NCI-H774 (cell line): ENCODE measurements around the gene MRPL52.
"Not testable (repeated sequence)": the region's sequence is repeated elsewhere in the genome, so short reads cannot be mapped to it uniquely, and the experiment has no call there.

Experiments used
- DNase-seq: peaks from one replicate; lab custom pipeline; 2025; lab: John Stamatoyannopoulos, UW

Gene MRPL52

DNA sequence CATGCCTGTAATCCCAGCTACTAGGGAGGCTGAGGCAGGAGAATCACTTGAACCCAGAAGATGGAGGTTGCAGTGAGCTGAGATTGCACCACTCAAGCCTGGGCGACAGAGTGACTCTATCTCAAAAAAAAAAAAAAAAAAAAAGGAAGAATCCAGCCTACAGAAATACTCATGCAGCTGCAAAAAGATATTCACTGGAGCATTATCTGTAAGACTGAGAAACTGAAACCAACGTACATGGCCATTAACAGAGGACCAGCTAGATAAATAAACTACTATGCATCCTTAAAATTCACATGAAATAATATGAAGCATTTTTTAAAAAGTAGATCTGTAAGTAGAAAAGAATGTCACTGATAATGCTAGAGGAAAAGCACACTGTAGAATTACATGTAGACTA lies 18.0 kb upstream of the MRPL52 start:
- DNase-seq: no peak

DNA sequence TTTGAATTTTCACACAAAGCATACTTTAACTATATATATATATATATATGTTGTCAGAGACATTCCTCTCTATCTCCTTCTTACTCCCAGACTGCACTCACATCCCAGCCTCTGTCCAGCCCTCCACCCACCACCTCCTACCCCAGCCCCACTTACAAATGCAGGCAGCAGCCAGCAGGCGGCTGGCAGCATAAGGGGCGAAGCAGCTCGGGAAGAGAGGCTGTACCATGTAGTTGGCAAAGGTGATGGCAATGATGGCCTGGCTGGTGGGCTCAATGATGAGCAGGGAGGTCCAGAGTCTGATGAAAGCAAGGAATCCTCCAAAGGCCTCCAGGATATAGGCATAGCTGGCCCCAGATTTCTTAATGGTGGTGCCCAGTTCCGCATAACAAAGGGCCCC lies 16.9 kb upstream of the MRPL52 start:
- DNase-seq: no peak

DNA sequence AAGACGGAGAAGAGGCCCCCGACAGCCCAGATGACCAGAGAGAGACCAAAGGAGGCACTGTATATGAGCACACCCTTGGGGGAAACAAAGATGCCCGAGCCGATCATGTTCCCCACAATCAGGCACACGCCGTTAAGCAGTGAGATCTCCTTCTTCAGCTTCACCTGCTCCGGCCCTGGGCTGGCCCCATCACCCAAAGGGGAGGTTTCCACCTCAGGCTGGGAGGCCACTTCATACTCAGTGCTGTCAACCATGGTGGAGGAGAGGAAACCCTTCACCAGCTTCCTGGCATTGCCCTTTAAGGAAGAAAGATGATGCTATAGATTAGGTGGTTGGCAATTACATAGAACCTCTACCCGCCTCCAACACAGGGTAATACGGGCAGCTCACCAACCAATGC lies 16.5 kb upstream of the MRPL52 start:
- DNase-seq: no peak

DNA sequence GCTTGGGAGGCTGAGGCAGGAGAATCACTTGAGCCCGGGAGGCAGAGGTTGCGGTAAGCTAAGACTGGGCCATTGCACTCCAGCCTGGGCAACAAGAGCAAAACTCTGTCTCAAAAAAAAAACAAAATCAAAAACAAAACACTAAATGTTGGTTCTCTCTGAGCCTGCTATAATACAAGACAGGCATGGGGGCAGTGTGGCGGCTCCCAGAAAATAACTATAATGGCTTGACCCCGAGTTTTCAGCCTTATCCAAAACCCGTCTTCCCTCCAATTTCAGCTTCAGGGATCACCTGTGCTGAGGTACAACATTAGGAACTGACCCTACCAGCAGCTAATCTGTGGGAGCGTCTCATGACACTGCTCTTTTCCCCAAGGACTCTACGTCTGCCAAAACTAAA lies 15.3 kb upstream of the MRPL52 start:
- DNase-seq: no peak

DNA sequence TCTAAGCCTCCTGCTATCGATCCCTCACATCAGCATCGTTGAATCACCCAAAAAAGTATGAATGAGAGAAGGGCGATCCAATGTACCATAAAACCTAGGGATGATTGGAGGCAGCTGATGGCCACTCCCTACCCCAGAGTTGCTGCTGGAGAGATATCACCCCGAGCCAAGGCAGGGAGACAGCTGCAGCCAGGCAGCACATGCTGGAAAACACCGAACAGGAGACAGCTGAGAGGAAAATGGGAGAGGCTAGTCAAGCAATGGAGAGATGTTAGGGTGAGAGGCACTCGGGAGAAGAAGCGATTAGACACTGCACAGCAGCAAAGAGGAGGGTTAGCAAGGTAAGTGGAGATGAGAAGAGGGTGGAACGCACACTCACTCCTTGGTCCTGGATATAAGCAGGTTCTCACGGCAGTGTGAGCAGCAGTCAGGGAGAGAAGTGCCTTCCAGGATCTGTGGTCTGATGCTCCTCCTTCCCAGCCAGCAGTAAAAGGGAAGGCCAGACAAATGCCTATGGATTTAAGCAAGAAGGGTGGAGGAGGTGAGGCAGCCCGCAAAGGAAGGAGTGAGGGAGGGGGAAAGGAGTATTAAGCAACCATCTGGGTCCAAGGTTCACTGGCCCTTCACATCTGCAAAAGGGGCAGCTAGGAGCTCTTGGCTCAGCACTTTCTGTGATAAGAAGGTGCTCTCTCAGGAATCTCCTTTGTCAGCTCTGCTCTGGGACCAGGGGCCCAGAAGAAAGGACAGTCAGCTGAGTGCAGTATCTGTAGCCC lies 14.6 kb upstream of the MRPL52 start, which contains the start of gene SLC7A7:
Gene SLC7A7, minus strand, starts transcription at position 495 of the 773 bp plus-strand sequence. CDS start 2,037 bp downstream, outside the sequence.
- DNase-seq: no peak

DNA sequence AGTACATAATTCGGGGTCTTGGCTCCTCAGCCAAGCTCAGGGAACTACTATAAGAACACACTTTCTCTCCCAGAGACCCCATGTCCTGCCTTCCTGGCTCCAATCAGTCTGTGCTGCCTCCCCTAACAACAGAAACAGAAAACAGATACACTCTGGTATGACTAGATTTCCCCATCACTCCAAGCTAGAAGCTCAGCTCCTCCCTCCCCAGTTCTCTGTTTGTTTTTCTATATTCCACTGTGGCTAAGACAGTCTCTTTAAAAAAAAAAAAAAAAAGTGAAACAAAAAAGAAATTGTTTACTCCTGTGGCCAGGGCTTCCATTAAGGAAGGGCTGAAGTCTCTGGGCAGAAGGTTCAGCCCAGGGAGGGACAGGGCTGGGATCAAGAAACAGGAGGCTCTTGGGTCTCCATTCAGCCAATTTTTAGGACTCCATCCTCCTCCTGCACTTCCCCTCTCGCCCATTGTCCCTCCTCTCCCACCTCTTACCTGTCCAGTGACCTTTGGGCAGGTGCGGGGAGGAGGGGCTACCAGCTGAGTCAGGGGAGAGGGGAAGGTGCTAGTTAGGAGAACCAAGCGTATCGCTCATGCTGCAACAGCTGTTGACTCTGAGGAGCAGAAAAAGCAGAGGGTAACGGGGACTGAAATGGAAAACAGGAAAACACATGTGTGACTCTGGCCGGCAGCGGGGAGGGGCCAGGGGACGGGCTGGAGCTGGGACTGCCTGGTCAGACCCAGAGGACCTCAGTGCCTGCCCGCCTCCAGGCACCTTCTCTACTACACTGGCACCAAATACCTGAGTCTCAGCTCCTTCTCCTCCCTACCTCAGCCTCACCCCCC lies 10.3 kb upstream of the MRPL52 start:
- no peak for DNase-seq

DNA sequence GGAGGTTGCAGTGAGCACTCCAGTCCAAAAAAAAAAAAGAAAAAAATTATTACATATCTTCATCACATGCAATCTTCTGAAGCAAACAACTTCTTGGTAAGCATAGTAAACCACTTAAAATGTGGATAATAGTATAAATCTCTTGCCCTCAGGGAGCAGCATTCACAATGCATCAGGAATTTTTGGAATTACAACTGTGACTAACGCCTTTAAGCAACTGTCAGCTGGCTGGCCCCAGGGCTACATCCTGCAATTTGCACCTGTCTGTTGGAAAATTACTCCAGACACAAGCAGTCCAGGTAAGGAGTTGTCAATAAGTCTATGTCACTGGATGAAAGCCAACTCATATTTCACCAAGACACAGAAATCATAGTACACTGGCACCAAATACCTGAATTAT lies 9.0 kb upstream of the MRPL52 start:
- DNase-seq: no peak

DNA sequence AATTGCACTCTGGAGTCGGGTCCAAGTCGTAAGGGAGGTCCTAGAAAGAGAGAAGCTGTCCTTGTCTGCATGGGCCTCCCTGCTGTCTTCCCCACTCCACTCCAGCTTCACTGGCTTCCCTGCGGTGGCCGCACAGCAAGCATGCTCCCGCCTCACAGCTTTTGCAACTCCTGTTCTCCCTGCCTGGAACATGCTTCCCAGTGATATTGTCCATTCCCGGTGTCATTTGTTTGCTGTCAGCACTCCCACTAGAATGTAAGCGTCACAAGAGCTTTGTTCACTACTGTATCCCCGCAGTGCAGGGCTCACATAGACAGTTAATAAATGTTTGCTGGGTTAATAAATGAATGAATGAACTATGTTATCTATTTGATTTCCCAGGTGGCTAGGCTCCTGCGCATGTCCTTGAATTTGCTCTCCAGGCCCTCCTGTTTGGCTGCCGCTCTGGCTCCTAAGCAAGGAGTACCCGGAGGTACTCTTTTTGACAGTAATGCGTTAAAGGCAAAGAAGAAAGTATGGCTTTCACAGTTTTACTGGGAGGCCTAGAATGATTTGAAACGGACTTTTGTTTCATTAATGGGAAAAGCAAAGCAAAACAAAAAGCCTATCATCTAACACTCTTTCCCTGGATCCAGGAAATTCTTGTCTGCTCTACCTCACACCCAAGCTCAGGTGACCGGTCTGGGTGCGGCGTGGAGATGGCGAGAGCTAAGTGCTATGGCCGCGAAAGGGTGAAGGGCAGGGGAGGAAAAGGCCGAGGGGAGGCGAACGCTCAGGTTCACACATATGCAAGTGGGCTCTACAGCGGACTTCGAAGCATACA lies 8.3 kb upstream of the MRPL52 start:
- no peak for DNase-seq

DNA sequence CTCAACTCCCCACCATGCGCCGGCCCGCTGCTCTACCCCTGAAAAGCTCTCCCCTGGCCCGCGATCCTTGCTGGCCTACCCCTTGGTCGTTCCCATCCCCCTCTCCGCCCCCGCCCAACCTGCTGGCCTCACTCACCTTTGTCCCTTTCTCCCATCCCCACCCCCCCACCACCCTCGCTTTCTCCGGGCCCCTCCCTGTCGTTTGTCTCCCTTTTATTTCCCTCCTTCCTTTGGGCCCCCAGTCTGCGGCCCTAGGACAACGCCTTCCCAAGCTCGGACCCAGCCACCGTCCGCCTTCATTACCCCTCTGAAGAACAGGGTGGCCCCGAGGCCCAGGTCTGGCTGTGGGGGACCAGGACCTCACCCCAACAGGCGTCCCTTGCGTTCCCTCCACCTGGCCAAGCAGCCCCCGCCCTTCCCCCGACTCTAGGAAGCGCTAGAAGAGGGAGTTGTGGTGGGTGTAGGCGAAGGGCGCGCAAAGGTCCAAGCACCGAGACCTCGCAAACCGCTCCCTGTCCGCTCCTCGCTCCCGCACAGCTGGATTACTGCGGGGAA lies 7.6 kb upstream of the MRPL52 start:
- DNase-seq: no peak

DNA sequence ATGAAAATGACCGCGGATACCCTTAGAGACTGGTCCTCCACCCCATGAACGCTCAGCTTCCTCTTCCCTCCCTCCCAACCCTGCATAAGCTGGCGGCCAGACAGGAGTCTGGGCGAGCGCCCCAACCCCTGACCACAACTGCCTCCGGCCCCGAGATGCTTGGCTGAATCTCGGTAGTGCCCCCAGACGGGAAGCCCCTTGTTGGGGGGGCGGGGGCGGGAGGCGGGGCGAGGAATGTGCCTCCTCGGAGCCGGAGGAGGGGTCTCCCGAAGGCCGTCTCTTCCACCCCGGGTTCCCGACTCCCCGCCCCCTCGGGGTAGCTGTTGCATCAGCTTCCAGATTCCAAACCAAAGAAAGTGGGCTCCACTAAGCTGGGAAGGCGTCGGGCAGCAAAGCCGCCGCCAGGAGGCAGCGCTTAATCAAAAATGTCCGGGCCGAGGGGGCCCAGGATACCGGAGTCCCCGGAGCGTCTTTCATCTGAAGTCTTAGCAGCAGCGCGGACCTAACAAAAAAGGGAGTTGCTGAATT lies 7.1 kb upstream of the MRPL52 start:
- DNase-seq: no peak

DNA sequence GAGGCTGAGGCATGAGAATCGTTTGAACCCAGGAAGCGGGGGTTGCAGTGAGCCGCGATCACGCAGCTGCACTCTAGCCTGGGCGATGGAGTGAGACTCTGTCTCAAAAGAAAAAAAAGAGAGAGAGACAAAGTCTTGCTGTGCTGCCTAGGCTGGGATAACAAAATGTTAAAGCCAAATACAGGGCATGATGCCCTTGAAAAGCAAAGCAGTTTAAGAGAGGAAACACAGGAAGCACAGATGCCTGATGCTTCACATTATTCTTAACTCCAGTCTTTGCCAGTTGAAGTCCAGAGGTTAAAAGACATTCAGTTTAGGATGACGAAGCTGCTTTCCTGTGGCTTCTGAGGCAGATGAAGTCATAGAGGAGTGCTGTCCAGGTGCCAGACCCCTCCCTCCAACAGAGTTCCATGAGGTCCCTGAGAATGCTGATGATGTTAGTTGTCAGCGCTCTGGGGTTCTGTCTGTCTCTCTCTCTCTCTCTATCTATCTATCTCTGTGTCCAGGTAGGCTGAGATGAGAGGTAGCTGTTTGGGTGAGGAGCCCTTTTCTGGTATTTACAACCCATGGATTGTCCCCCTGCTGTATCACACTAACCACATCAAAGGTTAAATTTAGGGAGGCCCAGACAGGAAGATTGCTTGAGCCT lies 4.9 kb upstream of the MRPL52 start:
- DNase-seq: no peak

DNA sequence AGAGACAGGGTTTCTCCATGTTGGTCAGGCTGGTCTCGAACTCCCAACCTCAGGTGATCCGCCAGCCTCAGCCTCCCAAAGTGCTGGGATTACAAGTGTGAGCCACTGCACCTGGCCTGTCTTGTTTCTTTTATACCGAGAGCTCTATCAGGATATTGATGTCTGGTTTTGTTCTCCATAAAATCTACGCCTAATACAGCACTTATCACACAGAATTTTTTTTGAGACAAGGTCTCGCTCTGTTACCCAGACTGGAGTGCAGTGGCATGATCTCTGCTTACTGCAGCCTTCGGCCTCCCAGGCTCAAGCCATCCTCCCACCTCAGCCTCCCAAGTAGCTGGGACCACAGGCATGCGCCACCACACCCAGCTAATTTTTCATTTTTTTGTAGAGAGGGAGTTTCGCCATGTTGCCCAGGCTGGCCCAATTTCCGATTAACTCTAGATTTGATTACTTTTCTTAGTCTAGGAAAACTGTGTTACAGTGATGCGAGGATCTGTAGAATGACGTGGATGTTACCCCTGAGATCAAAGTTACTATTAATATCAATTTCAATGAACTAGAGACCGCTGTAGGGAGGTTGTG lies 519 bp upstream of the MRPL52 start:
- DNase-seq: not testable (repeated sequence)

DNA sequence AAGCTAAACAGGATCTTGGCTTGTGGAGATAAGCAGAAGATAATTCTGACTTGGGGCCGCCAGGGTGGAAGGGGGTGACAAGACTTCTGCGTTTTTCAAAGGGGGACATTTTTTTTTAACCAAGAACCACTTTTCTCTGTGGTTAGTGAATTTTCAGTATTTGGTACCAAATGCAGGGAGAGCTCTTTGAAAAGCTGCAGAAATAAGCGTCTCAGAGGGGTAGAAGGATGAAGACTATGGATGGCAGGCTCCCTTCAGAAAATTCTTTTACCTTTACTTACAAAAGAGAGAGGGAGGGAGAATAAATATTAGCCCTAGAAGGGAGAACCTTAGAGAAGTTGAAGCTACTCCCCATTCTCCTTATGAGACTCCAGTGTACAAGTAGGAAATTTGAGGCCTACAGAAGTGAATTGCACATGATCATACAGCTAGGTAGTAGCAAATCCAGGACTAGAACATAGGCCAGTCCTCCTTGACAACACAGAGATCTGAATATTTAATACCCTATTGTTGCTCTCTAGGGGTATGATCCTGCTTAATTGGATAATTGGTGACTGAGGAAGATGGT lies 840 bp downstream of the MRPL52 start:
- DNase-seq: no peak

DNA sequence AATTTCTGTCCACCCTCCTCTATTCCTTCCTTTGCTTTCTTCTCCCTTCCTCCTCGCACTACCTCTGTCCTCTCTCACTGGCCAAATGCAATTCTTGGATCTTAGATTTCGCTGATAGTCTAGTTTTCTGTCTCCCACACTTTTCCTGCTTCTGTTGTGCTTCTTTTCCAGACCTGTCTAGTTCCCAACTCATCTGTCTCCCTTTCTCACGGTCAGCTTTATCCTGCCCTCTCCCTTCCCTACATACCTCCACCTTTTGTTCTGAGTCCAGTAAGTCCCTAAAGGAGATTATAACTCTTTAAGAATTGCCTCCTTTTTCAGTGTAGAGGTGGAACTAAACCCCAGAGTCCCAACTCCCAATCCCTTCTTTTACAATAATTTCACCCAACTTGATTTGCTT lies 5.8 kb downstream of the MRPL52 start:
- DNase-seq: no peak

DNA sequence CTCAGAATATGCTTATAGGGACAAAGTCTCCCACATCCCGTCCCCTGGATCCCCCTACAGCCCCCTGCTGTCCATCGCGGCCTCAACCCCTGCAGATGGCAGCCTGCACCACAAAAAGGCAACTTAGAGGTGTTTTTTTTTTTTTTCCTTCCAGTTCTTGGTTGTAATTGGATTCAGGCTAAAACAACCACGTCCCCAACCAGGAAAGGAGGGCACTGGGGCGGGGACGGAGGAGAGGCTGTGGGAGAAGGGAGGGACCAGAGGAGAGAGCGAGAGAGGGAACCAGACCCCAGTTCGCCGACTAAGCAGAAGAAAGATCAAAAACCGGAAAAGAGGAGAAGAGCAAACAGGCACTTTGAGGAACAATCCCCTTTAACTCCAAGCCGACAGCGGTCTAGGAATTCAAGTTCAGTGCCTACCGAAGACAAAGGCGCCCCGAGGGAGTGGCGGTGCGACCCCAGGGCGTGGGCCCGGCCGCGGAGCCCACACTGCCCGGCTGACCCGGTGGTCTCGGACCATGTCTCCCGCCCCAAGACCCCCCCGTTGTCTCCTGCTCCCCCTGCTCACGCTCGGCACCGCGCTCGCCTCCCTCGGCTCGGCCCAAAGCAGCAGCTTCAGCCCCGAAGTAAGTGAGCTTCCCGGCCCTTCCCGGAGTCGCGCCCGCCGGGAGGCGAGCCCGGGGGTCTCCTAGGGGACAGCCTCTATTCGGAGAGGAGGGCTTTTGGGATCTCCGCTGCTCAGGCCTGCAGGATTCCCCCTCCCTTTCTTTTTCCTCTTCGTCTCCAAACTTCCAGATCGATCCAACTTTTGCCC lies 6.8 kb downstream of the MRPL52 start, which contains the start of gene MMP14:
Gene MMP14, plus strand, starts transcription at position 285 of the 813 bp plus-strand sequence. Its CDS starts 233 bp downstream, at position 518.
- no peak for DNase-seq

DNA sequence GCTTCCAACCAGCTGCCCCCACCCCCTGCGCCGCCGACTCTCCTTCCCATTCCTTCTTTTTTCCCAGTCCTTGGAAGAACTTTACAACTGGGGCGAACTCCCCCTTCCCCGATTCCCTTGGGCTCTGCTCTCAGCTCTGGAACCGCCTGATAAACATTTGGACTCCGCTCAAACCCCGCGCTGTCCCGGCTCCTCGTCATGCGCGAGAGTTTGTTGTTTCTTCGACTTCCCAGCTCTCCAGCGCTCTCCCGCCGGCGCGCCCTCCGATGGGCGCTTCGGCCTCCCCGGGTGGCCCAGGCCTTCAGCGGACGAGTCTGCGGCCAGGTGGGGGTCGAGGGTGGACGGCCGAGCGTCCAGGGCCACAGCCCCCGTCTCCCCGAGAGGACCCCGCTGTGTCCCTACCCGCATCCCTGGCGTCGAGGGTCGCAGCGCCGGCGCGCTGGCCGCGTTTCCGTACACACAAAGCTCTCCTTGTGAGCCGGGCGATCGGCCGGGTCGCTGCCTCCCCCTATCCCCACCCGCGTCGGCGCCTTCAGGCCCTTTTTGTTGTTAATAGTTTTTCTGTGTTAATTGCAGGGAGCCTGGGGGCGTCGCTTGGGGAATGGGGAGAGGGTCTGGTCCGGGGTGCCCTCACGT lies 7.5 kb downstream of the MRPL52 start:
- no peak for DNase-seq

DNA sequence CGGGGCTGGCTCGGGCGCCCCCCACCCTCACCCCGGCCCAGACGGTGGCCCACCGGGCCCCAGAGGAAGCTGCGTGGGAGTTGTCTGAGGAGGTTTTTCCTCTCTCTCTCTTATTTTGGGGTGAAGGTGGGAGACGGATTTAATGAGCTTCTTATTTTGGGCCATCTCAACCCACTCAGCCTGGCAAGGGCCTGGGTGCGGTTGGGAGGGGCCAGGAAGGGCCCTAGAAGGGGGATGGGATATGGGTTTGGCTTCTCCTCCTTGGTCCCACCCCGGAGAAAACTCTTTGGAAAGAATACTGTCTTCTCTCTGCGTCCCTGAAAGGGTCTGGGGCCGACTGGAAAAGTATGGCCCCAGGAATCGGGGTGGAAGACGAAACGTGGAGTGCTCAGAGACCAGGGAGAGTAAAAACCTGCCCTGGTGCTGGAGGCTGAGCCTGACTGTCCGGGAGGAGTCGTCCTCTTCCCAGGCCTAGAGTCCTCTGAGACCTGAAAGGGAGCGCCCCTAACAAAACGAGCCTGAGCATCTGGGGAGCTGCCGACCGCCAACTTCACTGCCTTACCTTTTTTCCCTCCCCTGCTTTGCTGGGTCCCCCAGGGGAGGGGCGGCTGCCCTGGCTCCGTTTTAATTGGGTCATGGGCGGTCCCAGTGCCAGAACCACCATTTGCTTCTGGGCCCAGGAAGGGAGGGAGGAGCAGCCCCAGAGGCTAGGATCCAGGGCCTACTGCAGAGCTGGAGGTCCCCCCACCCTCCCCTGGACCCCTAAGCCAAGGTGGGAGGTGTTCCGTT lies 8.3 kb downstream of the MRPL52 start:
- no peak for DNase-seq

DNA sequence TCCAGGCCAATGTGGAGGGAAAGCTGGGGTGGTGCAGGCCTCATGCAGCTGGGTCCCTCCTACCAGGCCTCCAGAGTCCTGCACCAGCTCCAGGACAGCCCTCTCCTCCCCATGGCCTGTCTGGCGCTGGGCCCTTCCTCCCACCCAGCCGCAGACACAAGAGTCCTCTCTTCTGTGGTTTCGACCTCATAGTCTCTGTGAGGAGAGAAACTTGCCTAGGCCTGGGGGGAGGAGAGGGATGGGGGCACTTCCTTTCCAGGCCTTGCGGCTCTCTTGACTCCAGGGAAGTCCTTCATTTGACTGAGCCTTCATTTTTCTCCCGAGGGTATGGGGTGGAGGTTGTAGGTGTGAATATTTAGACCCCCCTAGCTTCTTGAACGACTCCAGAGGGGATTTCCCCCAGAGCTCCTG lies 8.9 kb downstream of the MRPL52 start:
- no peak for DNase-seq
